ENCODE data around the gene CSPG4. TPM values are rescaled to one million over a fixed set of nuclear protein-coding genes. Genes with fewer than 3 reads are reported as not detected.
"Not testable (repeated sequence)": the region's sequence is repeated elsewhere in the genome, so short reads cannot be mapped to it uniquely, and the experiment has no call there.

The CSPG4 gene
- total RNA-seq, 1 experiment from 2014 or later, result 0.20 TPM

DNA sequence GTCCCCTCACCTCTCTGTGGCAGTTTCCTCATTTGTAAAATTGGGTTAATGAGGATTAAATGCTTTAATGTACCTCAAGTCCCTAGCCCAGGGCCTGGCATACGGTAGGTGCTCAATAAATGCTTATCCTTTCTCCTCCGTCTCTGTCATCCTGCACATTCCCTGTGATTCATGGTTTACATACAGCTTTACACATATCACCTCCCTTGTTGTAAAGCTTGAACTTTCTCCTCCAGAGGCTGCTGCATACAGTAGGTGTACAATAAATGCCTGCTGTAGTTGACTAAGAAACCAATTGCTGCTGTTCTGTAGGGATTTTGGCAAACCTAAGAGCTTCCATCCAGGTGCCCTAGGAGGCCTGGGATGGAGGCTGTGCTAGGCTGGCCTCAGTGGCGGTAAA lies 1.5 kb upstream of the CSPG4 start:
- Histone ChIP-seq H3K4me1 (0 out of 2 replicates have a peak, but pooled peaks cover 9% of the 10 kb centered on the region), H3K4me3 (ENCODE audit: low read depth, low read length) (no peak overlapping the region), H3K9me3 (no peaks in the 10 kb centered on the region), H3K27me3 (replicated peaks; ENCODE audit: control insufficient read depth, insufficient read depth, low read length) (no peaks in the 10 kb centered on the region), H3K36me3 (ENCODE audit: control insufficient read depth, insufficient read depth, low read length) (no peaks in the 10 kb centered on the region)
- DNase-seq, result no peak
- POLR2A ChIA-PET, result no interaction called here
- intact Hi-C loops (cut with micrococcal nuclease; ENCODE audit: unreplicated experiment), result no loop called here
- H3K4me3 Mint-ChIP-seq (ENCODE audit: unreplicated experiment), result no peak overlapping the region
- CTCF ChIA-PET, result no interaction called here
- H3K27me3 Mint-ChIP-seq (ENCODE audit: insufficient read depth, unreplicated experiment), result no peaks in the 10 kb centered on the region
- BruUV-seq (replicated peaks), result no TSS peak
- no peaks in the 10 kb centered on the region for H3K9me3 Mint-ChIP-seq (ENCODE audit: unreplicated experiment)
- H3K36me3 Mint-ChIP-seq (ENCODE audit: insufficient read depth, unreplicated experiment), result no peaks in the 10 kb centered on the region
- no peaks in the 10 kb centered on the region for H3K4me1 Mint-ChIP-seq (ENCODE audit: low read depth, unreplicated experiment)
- no peak overlapping the region for H3K27ac Mint-ChIP-seq (ENCODE audit: unreplicated experiment)
- TF ChIP-seq, protein P1, sequence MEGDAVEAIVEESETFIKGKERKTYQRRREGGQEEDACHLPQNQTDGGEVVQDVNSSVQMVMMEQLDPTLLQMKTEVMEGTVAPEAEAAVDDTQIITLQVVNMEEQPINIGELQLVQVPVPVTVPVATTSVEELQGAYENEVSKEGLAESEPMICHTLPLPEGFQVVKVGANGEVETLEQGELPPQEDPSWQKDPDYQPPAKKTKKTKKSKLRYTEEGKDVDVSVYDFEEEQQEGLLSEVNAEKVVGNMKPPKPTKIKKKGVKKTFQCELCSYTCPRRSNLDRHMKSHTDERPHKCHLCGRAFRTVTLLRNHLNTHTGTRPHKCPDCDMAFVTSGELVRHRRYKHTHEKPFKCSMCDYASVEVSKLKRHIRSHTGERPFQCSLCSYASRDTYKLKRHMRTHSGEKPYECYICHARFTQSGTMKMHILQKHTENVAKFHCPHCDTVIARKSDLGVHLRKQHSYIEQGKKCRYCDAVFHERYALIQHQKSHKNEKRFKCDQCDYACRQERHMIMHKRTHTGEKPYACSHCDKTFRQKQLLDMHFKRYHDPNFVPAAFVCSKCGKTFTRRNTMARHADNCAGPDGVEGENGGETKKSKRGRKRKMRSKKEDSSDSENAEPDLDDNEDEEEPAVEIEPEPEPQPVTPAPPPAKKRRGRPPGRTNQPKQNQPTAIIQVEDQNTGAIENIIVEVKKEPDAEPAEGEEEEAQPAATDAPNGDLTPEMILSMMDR (IDR thresholded peaks at IDR 0.05; ENCODE audit: insufficient read depth in 1 of 2, low read depth in 1 of 2, low read length in 1 of 2, severe bottlenecking in 1 of 2, unreplicated experiment in 1 of 2), result no peak

DNA sequence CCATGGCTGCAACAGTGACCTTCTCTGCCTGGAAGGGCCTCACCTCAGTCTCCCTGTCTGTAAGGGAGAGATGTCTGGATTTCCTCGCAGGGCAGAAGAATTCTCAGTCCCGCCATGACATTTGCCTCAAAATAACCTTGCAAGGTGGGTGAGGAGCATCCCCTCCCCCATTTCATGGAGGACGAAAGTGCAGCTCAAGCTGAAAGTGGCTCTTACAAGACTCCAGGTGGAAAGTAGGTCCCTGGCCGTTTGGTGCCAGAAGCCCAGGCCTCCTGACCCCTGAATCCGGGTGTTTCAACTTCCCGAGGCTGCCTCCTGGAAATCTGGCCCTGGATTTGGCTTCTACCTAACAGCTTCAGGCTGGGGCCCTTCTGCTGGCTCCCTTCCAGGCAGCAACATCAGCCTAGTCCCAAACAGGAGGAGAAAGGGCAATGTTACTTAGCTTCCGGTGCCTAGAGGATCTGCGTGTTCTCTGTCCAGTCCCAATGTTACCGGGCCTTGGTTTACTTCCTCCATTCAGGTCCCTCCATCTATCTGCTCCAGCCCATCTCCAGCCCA lies 769 bp upstream of the CSPG4 start:
- Mint-ChIP-seq H3K4me3 (ENCODE audit: unreplicated experiment) (peak overlapping the region; percentile 33), H3K27me3 (ENCODE audit: insufficient read depth, unreplicated experiment) (no peaks in the 10 kb centered on the region), H3K9me3 (ENCODE audit: unreplicated experiment) (no peaks in the 10 kb centered on the region), H3K27ac (ENCODE audit: unreplicated experiment) (no peak overlapping the region), H3K4me1 (ENCODE audit: low read depth, unreplicated experiment) (no peaks in the 10 kb centered on the region), H3K36me3 (ENCODE audit: insufficient read depth, unreplicated experiment) (no peaks in the 10 kb centered on the region)
- CTCF ChIA-PET, result interaction anchor here (1.5 kb wide), 1 partner anchor 19 kb away, joined by 3 read pairs; no protein-coding TSS in a partner anchor
- DNase-seq, result no peak
- intact Hi-C loops (cut with micrococcal nuclease; ENCODE audit: unreplicated experiment), result no loop called here
- TF ChIP-seq, protein P1 (IDR thresholded peaks at IDR 0.05; ENCODE audit: insufficient read depth in 1 of 2, low read depth in 1 of 2, low read length in 1 of 2, severe bottlenecking in 1 of 2, unreplicated experiment in 1 of 2), result no peak
- Histone ChIP-seq H3K27me3 (replicated peaks; ENCODE audit: control insufficient read depth, insufficient read depth, low read length) (no peaks in the 10 kb centered on the region), H3K36me3 (ENCODE audit: control insufficient read depth, insufficient read depth, low read length) (no peaks in the 10 kb centered on the region), H3K4me3 (ENCODE audit: low read depth, low read length) (no peak overlapping the region; the same call in 1 of the 2 replicates), H3K9me3 (no peaks in the 10 kb centered on the region), H3K4me1 (0 out of 2 replicates have a peak, but pooled peaks cover 9% of the 10 kb centered on the region)
- BruUV-seq (replicated peaks), result no TSS peak
- POLR2A ChIA-PET, result no interaction called here

DNA sequence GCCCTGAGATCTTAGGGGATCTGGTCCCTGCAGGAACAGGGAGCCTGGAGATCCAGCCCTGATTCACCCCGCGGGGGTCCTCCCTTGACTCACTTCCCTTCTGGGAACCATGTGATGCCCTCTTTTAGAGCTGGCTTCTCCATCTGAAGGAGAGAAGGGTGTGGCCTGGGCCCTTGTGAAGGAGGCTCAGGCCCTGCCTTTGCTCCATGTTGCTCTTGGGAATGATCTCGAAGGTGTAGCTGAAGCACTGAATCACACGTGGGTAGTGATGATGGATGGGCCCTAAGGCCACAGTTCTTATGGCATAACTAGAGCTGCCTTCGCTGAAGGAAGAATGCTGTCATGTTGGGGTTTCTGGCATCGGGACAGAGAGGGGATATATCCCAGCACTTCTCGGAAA lies 1.2 kb downstream of the CSPG4 start:
- H3K4me3 Mint-ChIP-seq (ENCODE audit: unreplicated experiment); H3K4me1 ChIP-seq; H3K27me3 ChIP-seq (replicated peaks; ENCODE audit: control insufficient read depth, insufficient read depth, low read length); intact Hi-C loops (cut with micrococcal nuclease; ENCODE audit: unreplicated experiment); H3K9me3 Mint-ChIP-seq (ENCODE audit: unreplicated experiment); H3K4me1 Mint-ChIP-seq (ENCODE audit: low read depth, unreplicated experiment); H3K36me3 Mint-ChIP-seq (ENCODE audit: insufficient read depth, unreplicated experiment); H3K9me3 ChIP-seq; DNase-seq; H3K27ac Mint-ChIP-seq (ENCODE audit: unreplicated experiment); BruUV-seq (replicated peaks); H3K36me3 ChIP-seq (ENCODE audit: control insufficient read depth, insufficient read depth, low read length); CTCF ChIA-PET; H3K27me3 Mint-ChIP-seq (ENCODE audit: insufficient read depth, unreplicated experiment); POLR2A ChIA-PET; H3K4me3 ChIP-seq (ENCODE audit: low read depth, low read length): not testable (repeated sequence)

DNA sequence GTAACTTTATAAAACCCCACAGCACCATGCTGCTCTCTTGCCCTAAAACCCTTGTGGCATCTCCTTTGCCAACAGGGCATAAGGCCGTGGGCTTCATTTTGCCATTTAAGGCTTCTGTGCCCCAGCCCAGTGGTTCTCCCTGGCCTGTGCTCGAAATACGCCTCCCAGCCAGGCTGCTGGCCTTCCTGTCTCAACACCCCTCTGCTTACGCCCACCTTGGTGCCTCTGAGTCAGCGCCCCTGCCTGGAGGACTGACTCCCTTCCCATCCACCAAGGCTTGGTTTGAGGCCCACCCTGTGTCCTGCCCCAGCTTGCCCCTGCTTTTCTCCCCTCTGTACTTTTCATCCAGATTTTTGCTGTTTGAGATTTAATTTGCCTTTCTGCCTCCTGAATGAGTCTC lies 1.8 kb downstream of the CSPG4 start:
- H3K4me3 Mint-ChIP-seq (ENCODE audit: unreplicated experiment); H3K4me1 ChIP-seq; H3K9me3 Mint-ChIP-seq (ENCODE audit: unreplicated experiment); H3K36me3 Mint-ChIP-seq (ENCODE audit: insufficient read depth, unreplicated experiment); H3K4me1 Mint-ChIP-seq (ENCODE audit: low read depth, unreplicated experiment); H3K9me3 ChIP-seq; H3K27me3 ChIP-seq (replicated peaks; ENCODE audit: control insufficient read depth, insufficient read depth, low read length); H3K27me3 Mint-ChIP-seq (ENCODE audit: insufficient read depth, unreplicated experiment); POLR2A ChIA-PET; H3K36me3 ChIP-seq (ENCODE audit: control insufficient read depth, insufficient read depth, low read length); H3K27ac Mint-ChIP-seq (ENCODE audit: unreplicated experiment); intact Hi-C loops (cut with micrococcal nuclease; ENCODE audit: unreplicated experiment); CTCF ChIA-PET; H3K4me3 ChIP-seq (ENCODE audit: low read depth, low read length); DNase-seq; BruUV-seq (replicated peaks): not testable (repeated sequence)

DNA sequence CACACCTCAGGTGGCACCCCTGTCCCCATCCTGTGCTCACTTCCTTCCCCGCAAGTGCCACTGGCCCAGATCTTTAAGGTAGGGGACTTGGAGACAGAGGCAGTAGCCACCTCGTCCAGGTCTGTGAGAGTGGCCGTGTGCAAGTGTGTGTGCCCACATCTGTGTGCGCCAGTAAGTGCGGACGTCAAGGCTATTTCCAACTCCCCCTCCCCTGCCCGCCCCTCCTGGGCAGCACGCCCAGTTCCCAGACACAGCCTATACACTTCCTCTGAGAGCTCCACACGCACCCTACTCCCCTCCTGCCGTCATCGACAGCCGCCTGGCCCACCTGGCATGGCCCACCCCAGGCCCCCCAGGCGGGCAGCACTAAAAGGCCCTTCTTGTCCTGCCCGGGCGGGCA lies 3.2 kb downstream of the CSPG4 start:
- H3K27me3 ChIP-seq (replicated peaks; ENCODE audit: control insufficient read depth, insufficient read depth, low read length); H3K36me3 Mint-ChIP-seq (ENCODE audit: insufficient read depth, unreplicated experiment); H3K27me3 Mint-ChIP-seq (ENCODE audit: insufficient read depth, unreplicated experiment); H3K27ac Mint-ChIP-seq (ENCODE audit: unreplicated experiment); POLR2A ChIA-PET; H3K4me3 Mint-ChIP-seq (ENCODE audit: unreplicated experiment); H3K4me1 ChIP-seq; intact Hi-C loops (cut with micrococcal nuclease; ENCODE audit: unreplicated experiment); H3K36me3 ChIP-seq (ENCODE audit: control insufficient read depth, insufficient read depth, low read length); H3K4me3 ChIP-seq (ENCODE audit: low read depth, low read length); CTCF ChIA-PET; H3K4me1 Mint-ChIP-seq (ENCODE audit: low read depth, unreplicated experiment); BruUV-seq (replicated peaks); H3K9me3 ChIP-seq; H3K9me3 Mint-ChIP-seq (ENCODE audit: unreplicated experiment); DNase-seq: not testable (repeated sequence)
